NCI-H128 (cell line): ENCODE data around the gene RCN2.
A peak's percentile ranks its signal among the peaks of the same experiment; 100 is the strongest.
"Not testable (repeated sequence)": the region's sequence is repeated elsewhere in the genome, so short reads cannot be mapped to it uniquely, and the experiment has no call there.

Source experiments
- DNase-seq: peaks from one replicate; lab custom pipeline; 2025; ENCODE audit not compliant: unreplicated experiment; lab: John Stamatoyannopoulos, UW

The RCN2 gene, protein sequence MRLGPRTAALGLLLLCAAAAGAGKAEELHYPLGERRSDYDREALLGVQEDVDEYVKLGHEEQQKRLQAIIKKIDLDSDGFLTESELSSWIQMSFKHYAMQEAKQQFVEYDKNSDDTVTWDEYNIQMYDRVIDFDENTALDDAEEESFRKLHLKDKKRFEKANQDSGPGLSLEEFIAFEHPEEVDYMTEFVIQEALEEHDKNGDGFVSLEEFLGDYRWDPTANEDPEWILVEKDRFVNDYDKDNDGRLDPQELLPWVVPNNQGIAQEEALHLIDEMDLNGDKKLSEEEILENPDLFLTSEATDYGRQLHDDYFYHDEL

GRCh38 chr15:76931397-76932134 lies at the start of gene RCN2:
RCN2 (plus strand) TSS chr15:76931749; CDS start chr15:76931842, 93 bp downstream.
- DNase-seq, result peak; percentile 69

DNA sequence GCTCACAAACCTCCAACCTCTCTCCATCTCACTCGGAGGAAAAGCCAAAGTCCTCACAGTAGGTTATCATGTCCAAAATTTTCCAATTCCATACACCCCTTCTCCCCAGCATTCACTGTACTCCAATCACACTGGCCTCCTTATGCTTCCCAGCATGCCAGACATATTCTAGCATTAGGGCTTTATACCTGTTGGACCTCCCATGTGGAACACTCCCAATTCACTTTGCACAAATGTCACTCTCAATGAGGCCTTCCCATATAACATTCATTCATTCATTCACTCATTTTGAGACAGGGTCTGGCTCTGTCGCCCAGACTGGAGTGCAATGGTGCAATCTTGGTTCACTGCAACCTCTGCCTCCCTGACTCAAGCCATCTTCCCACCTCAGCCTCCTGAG lies 46.3 kb upstream of the RCN2 start:
- DNase-seq, result no peak

- not testable (repeated sequence) for DNase-seq
Observed at GRCh38 chr15:76887280-76888141, 44.0 kb upstream of the RCN2 start.

DNA sequence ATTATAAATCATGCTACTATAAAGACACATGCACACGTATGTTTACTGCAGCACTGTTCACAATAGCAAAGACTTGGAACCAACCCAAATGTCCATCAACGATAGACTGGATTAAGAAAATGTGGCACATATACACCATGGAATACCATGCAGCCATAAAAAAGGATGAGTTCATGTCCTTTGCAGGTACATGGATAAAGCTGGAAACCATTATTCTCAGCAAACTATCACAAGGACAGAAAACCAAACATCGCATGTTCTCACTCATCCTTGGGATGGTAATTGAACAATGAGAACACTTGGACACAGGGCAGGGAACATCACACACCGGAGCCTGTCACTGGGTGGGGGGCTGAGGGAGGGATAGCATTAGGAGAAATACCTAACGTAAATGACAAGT lies 38.7 kb upstream of the RCN2 start:
- not testable (repeated sequence) for DNase-seq

- DNase-seq, result no peak
Observed at GRCh38 chr15:76894174-76894573, 37.4 kb upstream of the RCN2 start.

DNA sequence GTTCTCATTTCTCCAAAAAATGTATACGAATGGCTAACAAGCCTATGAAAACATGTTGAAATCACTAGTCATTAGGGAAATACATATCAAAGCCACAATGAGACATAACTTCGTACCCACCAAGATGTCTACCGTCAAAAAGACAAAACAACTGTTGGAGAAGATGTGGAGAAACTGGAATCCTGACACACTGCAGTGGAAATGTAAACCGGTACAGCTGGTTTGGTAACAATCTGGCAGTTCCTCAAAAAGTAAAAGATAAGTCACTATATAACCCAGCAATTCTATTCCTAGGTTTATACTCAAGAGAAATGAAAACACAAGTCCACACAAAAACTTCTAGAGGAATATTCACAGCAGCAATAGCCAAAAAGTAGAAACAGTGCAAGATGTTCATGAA lies 33.4 kb upstream of the RCN2 start:
- DNase-seq, result no peak

- not testable (repeated sequence) for DNase-seq
Observed at GRCh38 chr15:76899176-76899930, 32.2 kb upstream of the RCN2 start.

DNA sequence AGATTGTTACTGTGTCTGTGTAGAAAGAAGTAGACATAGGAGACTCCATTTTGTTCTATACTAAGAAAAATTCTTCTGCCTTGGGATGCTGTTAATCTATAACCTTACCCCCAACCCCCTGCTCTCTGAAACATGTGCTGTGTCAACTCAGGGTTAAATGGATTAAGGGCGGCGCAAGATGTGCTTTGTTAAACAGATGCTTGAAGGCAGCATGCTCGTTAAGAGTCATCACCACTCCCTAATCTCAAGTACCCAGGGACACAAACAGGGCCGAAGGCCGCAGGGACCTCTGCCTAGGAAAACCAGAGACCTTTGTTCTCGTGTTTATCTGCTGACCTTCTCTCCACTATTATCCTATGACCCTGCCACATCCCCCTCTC lies 31.6 kb upstream of the RCN2 start:
- DNase-seq, result not testable (repeated sequence)

DNA sequence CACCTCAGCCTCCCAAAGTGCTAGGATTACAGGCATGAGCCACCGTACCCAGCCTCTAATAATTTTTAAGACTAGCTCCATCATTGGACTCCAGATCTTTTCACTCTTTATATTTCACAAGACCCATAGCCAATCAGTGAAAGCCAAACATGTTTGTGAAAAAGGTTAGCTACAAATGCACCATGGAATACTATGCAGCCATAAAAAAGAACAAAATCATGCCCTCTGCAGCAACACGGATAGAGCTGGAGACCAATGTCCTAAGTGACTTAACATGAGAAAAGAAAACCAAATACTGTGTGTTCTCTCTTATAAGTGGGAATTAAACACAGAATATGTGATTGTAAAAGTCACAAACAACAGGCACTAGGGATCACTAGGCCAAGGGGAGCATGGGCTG lies 29.6 kb upstream of the RCN2 start:
- no peak for DNase-seq

DNA sequence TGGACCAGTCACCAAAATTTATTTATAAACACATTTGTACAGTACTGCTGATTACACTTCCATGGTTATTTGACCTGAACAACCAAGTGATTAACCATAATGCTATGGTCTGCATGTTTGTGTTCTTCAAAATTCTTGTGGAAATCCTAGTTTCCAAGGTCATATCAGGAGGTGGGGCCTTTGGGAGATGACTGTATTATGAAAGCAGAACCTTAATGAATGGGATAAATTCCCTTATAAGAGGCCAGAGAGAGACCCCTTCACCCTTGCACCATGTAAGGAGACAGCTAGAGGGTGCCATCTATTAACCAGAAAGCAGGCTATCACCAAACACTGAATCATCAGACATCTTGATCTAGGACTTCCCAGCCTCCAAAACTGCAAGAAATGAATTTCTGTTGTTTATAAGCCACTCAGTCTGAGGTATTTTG lies 28.3 kb upstream of the RCN2 start:
- DNase-seq, result no peak

DNA sequence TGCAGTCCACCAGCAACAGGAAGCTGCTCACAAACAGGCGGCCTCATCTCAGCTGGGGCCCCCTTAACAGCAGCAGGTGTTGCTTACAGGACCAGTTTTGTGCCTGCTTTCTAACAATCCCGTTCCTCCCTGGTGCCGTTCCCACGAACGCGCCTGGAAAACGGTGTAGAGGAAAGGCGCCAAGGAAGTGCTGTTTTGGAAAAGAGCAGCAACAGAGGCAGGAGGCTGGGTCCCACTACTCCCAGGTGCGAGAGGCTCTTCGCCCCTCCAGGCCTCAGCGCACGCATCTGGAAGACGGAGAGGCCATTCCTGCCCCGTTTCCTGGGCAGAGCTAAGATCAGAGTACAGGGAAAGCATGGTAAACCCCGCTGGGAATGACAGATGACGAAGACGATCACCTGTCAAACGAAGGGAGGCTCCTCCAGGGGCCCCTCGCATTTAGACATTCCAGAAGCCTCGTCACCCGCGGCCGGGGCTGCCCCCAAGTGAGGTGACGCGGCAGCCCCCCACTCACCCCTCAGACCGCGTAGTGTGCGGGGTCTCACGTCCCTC lies 27.0 kb upstream of the RCN2 start:
- peak; percentile 5 for DNase-seq

DNA sequence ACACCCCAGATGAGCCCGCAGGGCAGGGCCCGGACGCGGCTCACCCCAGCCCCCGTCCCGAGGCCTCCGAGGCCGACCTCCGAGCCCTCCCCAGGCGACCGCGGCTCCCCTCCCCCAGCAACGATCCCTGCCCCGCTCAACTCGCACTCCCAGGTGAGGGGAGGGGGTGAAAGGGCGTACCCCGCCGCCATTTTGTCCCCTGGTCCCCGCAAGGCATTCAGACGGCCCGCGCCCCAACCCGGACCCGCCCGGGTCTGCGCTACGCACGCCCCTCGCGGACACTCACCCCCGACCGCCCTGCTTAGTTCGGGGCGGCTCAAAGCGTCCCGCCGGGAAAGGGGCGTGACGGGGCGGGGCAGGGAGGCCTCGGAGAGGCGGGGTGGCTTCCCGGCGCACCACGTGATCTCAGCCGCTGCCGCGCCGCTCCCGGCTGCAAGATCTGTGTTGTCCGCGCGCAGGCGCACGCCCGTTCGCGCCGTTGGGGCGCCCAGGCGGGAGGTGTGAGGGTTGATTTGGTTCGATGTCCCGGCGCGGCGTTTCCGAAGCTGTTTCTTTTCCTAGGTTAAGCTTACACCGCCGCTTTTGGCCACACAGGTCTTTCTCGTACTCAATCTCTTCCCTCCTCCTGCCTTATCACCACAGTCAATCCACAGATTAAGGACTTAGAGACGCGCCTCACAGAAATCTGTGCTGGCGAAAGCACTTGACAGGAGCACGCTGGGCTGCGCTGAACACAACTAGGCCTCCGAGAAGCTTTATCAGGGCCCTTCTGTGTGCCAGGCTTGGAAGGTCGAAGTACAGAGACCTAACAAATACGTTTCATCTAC lies 26.3 kb upstream of the RCN2 start, which contains the start of gene SCAPER:
TSS of gene SCAPER (minus strand) at position 328 of the 827 bp plus-strand sequence. CDS start 21,523 bp downstream, outside the sequence.
- peak; percentile 75 for DNase-seq

DNA sequence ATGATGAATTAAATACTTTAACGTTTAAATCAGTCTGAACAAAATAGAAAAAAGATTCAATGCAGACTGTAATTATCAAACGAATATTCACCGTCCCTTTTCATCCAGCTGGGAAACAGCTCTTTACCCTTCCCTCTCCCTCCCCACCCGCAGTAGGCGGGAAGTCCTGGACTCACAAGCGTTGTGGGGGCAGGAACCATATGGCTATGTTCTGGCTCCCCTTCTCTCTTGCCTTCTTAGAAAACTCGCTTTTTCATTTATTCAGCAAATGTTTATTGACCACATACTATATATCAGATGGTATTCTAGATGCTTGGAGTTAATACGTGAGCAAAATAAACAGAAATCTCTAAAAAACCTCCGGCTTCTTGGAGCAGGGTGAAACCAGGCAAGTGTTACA lies 25.7 kb upstream of the RCN2 start:
- DNase-seq, result no peak

DNA sequence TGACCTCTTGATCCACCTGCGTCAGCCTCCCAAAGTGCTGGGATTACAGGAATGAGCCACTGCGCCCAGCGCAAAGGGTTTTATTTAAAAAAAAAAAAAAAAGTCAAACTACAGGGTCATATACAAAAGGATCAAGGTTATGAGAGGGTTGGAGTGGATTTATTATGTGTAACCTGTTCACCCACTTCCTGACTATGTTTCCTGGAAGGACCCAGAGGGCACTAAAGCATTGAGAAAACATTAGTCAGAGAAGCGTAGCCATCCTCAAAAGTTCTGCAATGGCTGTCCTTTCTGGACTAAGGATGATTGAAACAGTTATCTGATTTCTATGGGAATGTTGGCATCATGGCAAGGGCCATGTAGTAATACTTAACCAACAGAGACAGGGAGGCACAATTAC lies 19.1 kb upstream of the RCN2 start:
- DNase-seq, result no peak

DNA sequence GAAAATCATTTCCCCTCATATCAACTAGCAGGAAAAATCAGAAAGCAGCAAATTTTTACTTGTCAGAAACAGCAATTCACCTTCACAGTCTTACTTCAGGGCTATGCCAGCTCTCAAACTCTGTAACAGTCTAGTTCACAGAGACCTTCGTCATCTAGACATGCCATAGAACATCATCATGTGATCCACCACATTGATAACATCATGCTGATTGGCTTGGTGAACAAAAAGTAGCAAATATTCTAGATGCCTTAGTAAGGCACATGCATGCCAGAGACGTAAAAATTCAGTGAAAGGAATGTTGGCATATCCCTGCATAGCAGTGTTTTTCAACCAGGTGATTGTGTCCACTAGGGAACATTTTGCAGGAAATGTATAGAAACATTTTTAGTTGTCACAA lies 17.8 kb upstream of the RCN2 start:
- DNase-seq, result no peak

GRCh38 chr15:76916369-76916768 lies 15.2 kb upstream of the RCN2 start:
- DNase-seq, result no peak

DNA sequence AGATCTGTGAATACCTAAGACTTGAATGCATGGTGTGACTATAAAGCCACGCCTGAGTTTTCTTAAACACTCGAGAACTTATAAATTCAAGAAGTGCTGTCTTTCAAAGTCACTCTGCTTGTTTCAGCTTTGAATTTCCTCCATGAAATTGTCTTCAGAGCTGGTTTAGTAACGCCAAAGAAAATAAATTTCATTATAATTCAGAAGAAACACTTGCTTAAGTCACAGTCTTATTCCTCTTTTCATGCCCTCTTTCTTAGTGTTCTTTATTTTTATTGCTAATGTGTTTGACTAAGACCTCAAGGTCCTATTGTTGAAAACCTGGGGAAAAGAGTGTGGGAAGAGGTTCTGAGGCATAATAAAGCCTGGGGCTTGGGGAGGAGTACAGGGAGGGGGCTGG lies 3.3 kb upstream of the RCN2 start:
- no peak for DNase-seq

- DNase-seq, result no peak
Observed at GRCh38 chr15:76929011-76929760, 2.4 kb upstream of the RCN2 start.
